ENCODE data around the gene ZBTB6. TPM values are rescaled to one million over a fixed set of nuclear protein-coding genes. Genes with fewer than 3 reads are reported as not detected.

Gene ZBTB6
- total RNA-seq, 6 experiments from 2014 or later = 7.4 to 8.5 (median 8.2) TPM

GRCh38 chr9:122936464-122936863, 23.3 kb upstream of the ZBTB6 start:
- TF ChIP-seq CTCF (IDR thresholded peaks at IDR 0.05) = no peak
- H3K9me3 Mint-ChIP-seq = no peaks in the 10 kb centered on the region
- peaks cover 8% of the 10 kb centered on the region for H3K36me3 Mint-ChIP-seq (ENCODE audit: low read depth)
- DNase-seq = no peak
- H3K4me3 Mint-ChIP-seq = no peak overlapping the region
- no peaks in the 10 kb centered on the region for H3K27me3 Mint-ChIP-seq (ENCODE audit: insufficient read depth)
- H3K4me1 Mint-ChIP-seq (ENCODE audit: low read depth) = peaks cover 23% of the 10 kb centered on the region
- no peak overlapping the region for H3K27ac Mint-ChIP-seq

GRCh38 chr9:122931226-122932121, 18.4 kb upstream of the ZBTB6 start, which contains the start of gene ZBTB26:
Gene ZBTB26, minus strand, starts transcription at chr9:122931512. Its CDS starts 11,578 bp downstream, at chr9:122919934.
- Mint-ChIP-seq H3K27me3 (ENCODE audit: insufficient read depth) (no peaks in the 10 kb centered on the region), H3K9me3 (no peaks in the 10 kb centered on the region), H3K4me3 (no peak within 1 kb of the TSS), H3K36me3 (ENCODE audit: low read depth) (no peaks in the 10 kb centered on the region; the same call in 1 of the 2 replicates), H3K27ac (no peak within 1 kb of the TSS; the same call in 1 of the 2 replicates), H3K4me1 (ENCODE audit: low read depth) (peaks cover 11% of the 10 kb centered on the region)
- no peak; the same call in 1 of the 2 replicates for TF ChIP-seq CTCF (IDR thresholded peaks at IDR 0.05)
- DNase-seq = peak; percentile 90

- peak; percentile 16 for DNase-seq
- no peak overlapping the region for H3K27ac Mint-ChIP-seq
- peak; percentile 28 for TF ChIP-seq CTCF (IDR thresholded peaks at IDR 0.05)
- H3K4me1 Mint-ChIP-seq (ENCODE audit: low read depth) = peaks cover 11% of the 10 kb centered on the region
- no peaks in the 10 kb centered on the region for H3K27me3 Mint-ChIP-seq (ENCODE audit: insufficient read depth)
- H3K4me3 Mint-ChIP-seq = no peak overlapping the region
- H3K36me3 Mint-ChIP-seq (ENCODE audit: low read depth) = no peaks in the 10 kb centered on the region; the same call in 1 of the 2 replicates
- no peaks in the 10 kb centered on the region for H3K9me3 Mint-ChIP-seq
Measured at GRCh38 chr9:122930541-122931225, 17.6 kb upstream of the ZBTB6 start.

- no peak for DNase-seq
- no peak for TF ChIP-seq CTCF (IDR thresholded peaks at IDR 0.05)
- H3K27me3 Mint-ChIP-seq (ENCODE audit: insufficient read depth) = no peaks in the 10 kb centered on the region
Measured at GRCh38 chr9:122929796-122930354, 16.8 kb upstream of the ZBTB6 start.

GRCh38 chr9:122923947-122924346, 10.8 kb upstream of the ZBTB6 start:
- no peak overlapping the region for H3K27ac Mint-ChIP-seq
- peaks cover 5% of the 10 kb centered on the region; the same call in 1 of the 2 replicates for H3K4me1 Mint-ChIP-seq (ENCODE audit: low read depth)
- TF ChIP-seq CTCF (IDR thresholded peaks at IDR 0.05) = no peak
- no peak for DNase-seq
- no peak overlapping the region for H3K4me3 Mint-ChIP-seq
- no peaks in the 10 kb centered on the region for H3K9me3 Mint-ChIP-seq
- H3K27me3 Mint-ChIP-seq (ENCODE audit: insufficient read depth) = no peaks in the 10 kb centered on the region
- peaks cover under 1% of the 10 kb centered on the region; the same call in 1 of the 2 replicates for H3K36me3 Mint-ChIP-seq (ENCODE audit: low read depth)

More at GRCh38 chr9:122929796-122930354, 16.8 kb upstream of the ZBTB6 start:
- no peak overlapping the region for H3K4me3 Mint-ChIP-seq
- H3K9me3 Mint-ChIP-seq = no peaks in the 10 kb centered on the region
- H3K36me3 Mint-ChIP-seq (ENCODE audit: low read depth) = no peaks in the 10 kb centered on the region; the same call in 1 of the 2 replicates
- no peak overlapping the region for H3K27ac Mint-ChIP-seq
- peaks cover 11% of the 10 kb centered on the region for H3K4me1 Mint-ChIP-seq (ENCODE audit: low read depth)

Data from HFFc6 (cell line).